Kidney (tissue), 14 donors: Measurements from ENCODE around the gene TSPYL2. TPM values are rescaled to one million over a fixed set of nuclear protein-coding genes. Genes with fewer than 3 reads are reported as not detected.

Experiments
- DNase-seq, 5 donors: peaks; one replicate each; pipeline ENCODE4 v3.0.0-alpha.2; 2013 to 2020
- FAIRE-seq: peaks from 2 replicates; lab custom pipeline; 2012; peaks lifted over from hg19 to GRCh38; lab: Jason Lieb, UNC
- H3K27ac ChIP-seq, 2 donors: one replicate each; pipeline ENCODE4 v1.7.0; 2013; ENCODE audit warnings: low read depth in 2 of 2, low read length in 2 of 2, inconsistent platforms in 1 of 2
- H3K27me3 ChIP-seq: one replicate; pipeline ENCODE4 v1.7.1; 2013; ENCODE audit warnings: low read length, inconsistent platforms; ENCODE audit not compliant: control insufficient read depth, insufficient read depth
- H3K36me3 ChIP-seq, 3 donors: one replicate each; pipeline versions ENCODE4 v1.7.0 to v1.7.1; 2013; ENCODE audit warnings: low read length in 3 of 3, control low read depth in 1 of 3, inconsistent platforms in 1 of 3; ENCODE audit not compliant: insufficient read depth in 3 of 3, control insufficient read depth in 2 of 3
- H3K4me1 ChIP-seq, 3 donors: one replicate each; pipeline versions ENCODE4 v1.7.0 to v1.7.1; 2013; ENCODE audit warnings: low read length in 3 of 3, inconsistent platforms in 1 of 3, low read depth in 1 of 3; ENCODE audit not compliant: control insufficient read depth in 2 of 3, insufficient read depth in 2 of 3
- H3K4me3 ChIP-seq, 3 donors: one replicate each; pipeline versions ENCODE4 v1.7.0 to v1.8.1; 2013; ENCODE audit warnings: low read length in 3 of 3, control low read depth in 1 of 3, inconsistent platforms in 1 of 3
- H3K9ac ChIP-seq, 3 donors: one replicate each; pipeline versions ENCODE4 v1.7.0 to v1.7.1; 2013; ENCODE audit warnings: low read length in 3 of 3, control low read depth in 1 of 3, inconsistent platforms in 1 of 3
- H3K9me3 ChIP-seq, 3 donors: one replicate each; pipeline versions ENCODE4 v1.7.0 to v1.7.1; 2013; ENCODE audit warnings: low read length in 3 of 3, control low read depth in 1 of 3, inconsistent platforms in 1 of 3; ENCODE audit not compliant: control insufficient read depth in 2 of 3, insufficient read depth in 1 of 3
- CTCF ChIP-seq: IDR thresholded peaks from 3 replicates; pipeline ENCODE4 v1.5.1; 2012; ENCODE audit warnings: mild to moderate bottlenecking, moderate library complexity, borderline replicate concordance; ENCODE audit not compliant: insufficient read depth; ENCODE audit errors: extremely low read depth
- intact Hi-C: fragments of 100-400 bp; cut with DNase I; formaldehyde crosslinking; loops from one replicate; pipeline ENCODE4 v1.11.1; 2022
- polyA plus RNA-seq: library from polyadenylated mRNA; stranded (reverse); fragments of 350-450 nt; fragmentation: Illumina TruSeq; extraction: RNeasy Lipid Tissue Mini Kit (QIAGEN cat#74804); gene quantifications from one replicate; pipeline ENCODE4 v1.2.3, GENCODE V29; 2014; ENCODE audit warnings: low read depth, low replicate concordance; ENCODE audit not compliant: insufficient read depth
- total RNA-seq: library from RNA; stranded (reverse); fragmentation: NEBNext Ultra II Directional; extraction: Animal tissue kit (Norgen Biotek cat#: 25700); gene quantifications from one replicate; pipeline ENCODE4 v1.2.1, GENCODE V29; 2021
- donor health status: control.
- donor health status: control.
- donor health status: control.
- donor health status: control.
- donor health status: control.
- donor health status: DM: yes; HTN: yes; CAD: no.
- donor health status: Normal renal cell carcinoma (clear cell type).

TSPYL2 gene
- total and polyA plus RNA-seq, 2 donors from 2014 or later, result 8.0 to 36.6 TPM

- H3K27me3 ChIP-seq, result peaks cover 4% of the 10 kb centered on the region
- FAIRE-seq (no peak), DNase-seq (no peak)
- no peaks in the 10 kb centered on the region for H3K9me3 ChIP-seq
- no peaks in the 10 kb centered on the region for H3K4me1 ChIP-seq
- intact Hi-C loops, result no loop called here
- H3K9ac ChIP-seq, result no peak overlapping the region
- H3K36me3 ChIP-seq, result no peaks in the 10 kb centered on the region
- H3K27ac ChIP-seq, result no peak overlapping the region
- TF ChIP-seq CTCF, result no peak
- no peak overlapping the region for H3K4me3 ChIP-seq
Measured at GRCh38 chrX:53044995-53045394, 37.2 kb upstream of the TSPYL2 start.

- no peak for TF ChIP-seq CTCF
- Histone ChIP-seq H3K9me3 (peaks cover 0 to 1% (median 0%) of the 10 kb centered on the region in 3 donors), H3K27me3 (peaks cover 4% of the 10 kb centered on the region), H3K4me1 (no peaks in the 10 kb centered on the region), H3K27ac (no peak overlapping the region), H3K36me3 (no peaks in the 10 kb centered on the region), H3K9ac (no peak overlapping the region), H3K4me3 (no peak overlapping the region)
- DNase-seq, result no peak
- intact Hi-C loops, result no loop called here
- no peak for FAIRE-seq
Measured at GRCh38 chrX:53047228-53047627, 34.9 kb upstream of the TSPYL2 start.

GRCh38 chrX:53048169-53049126 is 33.7 kb upstream of the TSPYL2 start, which contains the start of gene GPR173:
GPR173 (plus strand) TSS chrX:53048789; CDS start chrX:53076622, 27,833 bp downstream.
- no peak for FAIRE-seq
- Histone ChIP-seq H3K4me3 (peak within 1 kb of the TSS in 2 of 3 donors; percentile 44 to 58), H3K9me3 (peaks cover 0 to 1% (median 0%) of the 10 kb centered on the region in 3 donors), H3K27me3 (peaks cover 11% of the 10 kb centered on the region), H3K36me3 (no peaks in the 10 kb centered on the region), H3K9ac (peak within 1 kb of the TSS in 1 of 3 donors; percentile 13), H3K4me1 (no peaks in the 10 kb centered on the region), H3K27ac (no peak within 1 kb of the TSS)
- peak; percentile 81 to 87 (median 82) for DNase-seq
- TF ChIP-seq CTCF, result no peak
- intact Hi-C loops, result no loop called here
